OCI-LY1 (cell line): Measurements from ENCODE around the gene CTIF.

Experiments used
- H2AFZ ChIP-seq: fragments of 200-600 bp; sonication (generic), shearing (Covaris generic); 2 replicates; pipeline ENCODE4 v1.6.0; 2014; ENCODE audit warnings: antibody characterized with exemption, mild to moderate bottlenecking, low read length
- H3F3A ChIP-seq: fragments of 200-600 bp; sonication (generic), shearing (Covaris generic); 2 replicates; pipeline ENCODE4 v1.6.0; 2014; ENCODE audit warnings: mild to moderate bottlenecking, antibody characterized with exemption, low read length, moderate library complexity; ENCODE audit not compliant: insufficient read depth
- H3K27ac ChIP-seq: fragments of 200-600 bp; sonication (generic); 2 replicates; pipeline ENCODE4 v1.5.1; 2014; ENCODE audit warnings: low read length, mixed run types, mild to moderate bottlenecking, low read depth; ENCODE audit not compliant: poor library complexity, severe bottlenecking
- H3K27me3 ChIP-seq: fragments of 200-600 bp; sonication (generic); 2 replicates; pipeline ENCODE4 v1.6.0; 2014; ENCODE audit warnings: antibody characterized with exemption, mild to moderate bottlenecking, low read length, moderate library complexity; ENCODE audit not compliant: insufficient read depth
- H3K36me3 ChIP-seq: fragments of 200-600 bp; sonication (generic); 2 replicates; pipeline ENCODE4 v1.6.1; 2014; ENCODE audit warnings: mild to moderate bottlenecking, antibody characterized with exemption, low read length, moderate library complexity, mixed read lengths; ENCODE audit not compliant: insufficient read depth
- H3K4me1 ChIP-seq: fragments of 200-600 bp; sonication (generic); 2 replicates; pipeline ENCODE4 v1.5.1; 2014; ENCODE audit warnings: mild to moderate bottlenecking, low read length, moderate library complexity; ENCODE audit not compliant: insufficient read depth, severe bottlenecking
- H3K4me2 ChIP-seq: fragments of 200-600 bp; sonication (generic), shearing (Covaris generic); 2 replicates; pipeline ENCODE4 v1.6.1; 2014; ENCODE audit warnings: low read length
- H3K4me3 ChIP-seq: fragments of 200-600 bp; sonication (generic); 2 replicates; pipeline ENCODE4 v1.5.1; 2014; ENCODE audit warnings: low read length, low read depth, mild to moderate bottlenecking, mixed read lengths; ENCODE audit not compliant: poor library complexity, severe bottlenecking
- H3K79me2 ChIP-seq: fragments of 200-600 bp; shearing (Covaris generic); 2 replicates; pipeline ENCODE4 v1.6.1; 2016; ENCODE audit warnings: mixed run types, low read length, mixed read lengths; ENCODE audit not compliant: insufficient read depth
- H3K9ac ChIP-seq: fragments of 200-600 bp; sonication (generic), shearing (Covaris generic); 2 replicates; pipeline ENCODE4 v1.6.1; 2014; ENCODE audit warnings: mild to moderate bottlenecking, low read length, mixed read lengths
- H3K9me2 ChIP-seq: fragments of 200-600 bp; sonication (generic), shearing (Covaris generic); 2 replicates; pipeline ENCODE4 v1.6.1; 2014; ENCODE audit warnings: low read depth, mild to moderate bottlenecking, low read length, mixed read lengths
- H3K9me3 ChIP-seq: fragments of 200-600 bp; shearing (Covaris generic); 2 replicates; pipeline ENCODE4 v1.6.1; 2014; ENCODE audit warnings: low read length, mixed read lengths
- H4K20me1 ChIP-seq: fragments of 200-600 bp; sonication (generic), shearing (Covaris generic); 2 replicates; pipeline ENCODE4 v1.6.0; 2016; ENCODE audit warnings: mild to moderate bottlenecking, low read length; ENCODE audit not compliant: insufficient read depth
- EZH2 ChIP-seq: fragments of 200-600 bp; sonication (generic), shearing (Covaris generic); IDR thresholded peaks from 2 replicates; pipeline ENCODE4 v1.8.0; 2017; ENCODE audit warnings: borderline replicate concordance, mixed run types, mild to moderate bottlenecking, antibody characterized with exemption, low read length, moderate library complexity, mixed read lengths
- TF ChIP-seq, protein P1 (sequence below): fragments of 200-600 bp; sonication (generic), shearing (Covaris generic); IDR thresholded peaks from 2 replicates; pipeline ENCODE4 v1.5.1; 2017; ENCODE audit warnings: mild to moderate bottlenecking, antibody characterized with exemption, low read length, moderate library complexity, mixed read lengths

The CTIF gene

DNA sequence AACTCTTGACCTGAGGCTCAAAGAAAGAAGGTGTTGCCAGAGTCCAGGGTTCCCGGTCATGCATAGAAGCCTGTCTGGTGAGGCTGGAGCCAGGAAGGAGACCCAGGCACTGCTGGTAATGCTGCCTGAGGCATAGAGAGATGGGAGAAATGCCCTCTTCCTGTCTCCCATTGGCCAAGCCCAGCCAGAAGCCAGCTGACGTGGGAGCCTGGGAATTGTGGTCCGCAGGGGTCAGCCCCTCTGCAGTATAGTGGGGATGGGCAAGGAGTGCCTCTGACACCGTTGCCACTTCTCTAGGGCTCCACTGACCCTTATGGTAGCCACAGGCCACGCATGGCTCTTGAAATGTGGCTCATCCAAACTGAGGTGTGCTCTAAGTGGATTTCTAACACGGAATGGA, 95.7 kb downstream of the CTIF start:
- no peaks in the 10 kb centered on the region for H3K79me2 ChIP-seq
- H3K9me3 ChIP-seq: no peaks in the 10 kb centered on the region
- H2AFZ ChIP-seq: no peak overlapping the region
- H3K27ac ChIP-seq: no peak overlapping the region
- H3K4me2 ChIP-seq: no peak overlapping the region
- H3K27me3 ChIP-seq: peaks cover 7% of the 10 kb centered on the region; the same call in 1 of the 2 replicates
- no peaks in the 10 kb centered on the region for H3K9me2 ChIP-seq
- no peaks in the 10 kb centered on the region for H4K20me1 ChIP-seq
- TF ChIP-seq, protein P1, sequence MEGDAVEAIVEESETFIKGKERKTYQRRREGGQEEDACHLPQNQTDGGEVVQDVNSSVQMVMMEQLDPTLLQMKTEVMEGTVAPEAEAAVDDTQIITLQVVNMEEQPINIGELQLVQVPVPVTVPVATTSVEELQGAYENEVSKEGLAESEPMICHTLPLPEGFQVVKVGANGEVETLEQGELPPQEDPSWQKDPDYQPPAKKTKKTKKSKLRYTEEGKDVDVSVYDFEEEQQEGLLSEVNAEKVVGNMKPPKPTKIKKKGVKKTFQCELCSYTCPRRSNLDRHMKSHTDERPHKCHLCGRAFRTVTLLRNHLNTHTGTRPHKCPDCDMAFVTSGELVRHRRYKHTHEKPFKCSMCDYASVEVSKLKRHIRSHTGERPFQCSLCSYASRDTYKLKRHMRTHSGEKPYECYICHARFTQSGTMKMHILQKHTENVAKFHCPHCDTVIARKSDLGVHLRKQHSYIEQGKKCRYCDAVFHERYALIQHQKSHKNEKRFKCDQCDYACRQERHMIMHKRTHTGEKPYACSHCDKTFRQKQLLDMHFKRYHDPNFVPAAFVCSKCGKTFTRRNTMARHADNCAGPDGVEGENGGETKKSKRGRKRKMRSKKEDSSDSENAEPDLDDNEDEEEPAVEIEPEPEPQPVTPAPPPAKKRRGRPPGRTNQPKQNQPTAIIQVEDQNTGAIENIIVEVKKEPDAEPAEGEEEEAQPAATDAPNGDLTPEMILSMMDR: no peak
- no peak for TF ChIP-seq EZH2
- no peaks in the 10 kb centered on the region for H3K4me1 ChIP-seq
- H3F3A ChIP-seq: no peaks in the 10 kb centered on the region
- no peak overlapping the region for H3K4me3 ChIP-seq
- H3K9ac ChIP-seq: no peak overlapping the region
- H3K36me3 ChIP-seq: no peaks in the 10 kb centered on the region

DNA sequence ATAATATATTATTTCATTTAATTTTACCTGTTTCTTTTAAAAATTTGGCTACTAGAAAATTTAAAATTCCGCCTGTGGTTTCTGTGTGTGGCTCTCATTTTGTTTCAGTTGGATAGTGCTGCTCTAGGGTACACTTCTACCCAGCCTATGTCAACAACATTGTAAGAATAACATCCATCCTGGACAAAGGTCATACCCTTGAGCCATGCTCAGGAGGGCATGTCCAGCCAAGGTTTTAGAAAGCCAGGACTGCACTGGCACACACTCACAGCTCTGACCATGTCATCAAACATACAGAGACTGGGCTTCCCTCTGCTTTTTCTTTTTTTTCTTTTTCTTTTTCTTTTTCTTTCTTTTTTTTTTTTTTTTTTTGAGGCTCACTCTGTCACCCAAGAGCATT, 96.1 kb downstream of the CTIF start:
- Histone ChIP-seq H3K4me2 (no peak overlapping the region), H4K20me1 (no peaks in the 10 kb centered on the region), H3K27me3 (peaks cover 8% of the 10 kb centered on the region; the same call in 1 of the 2 replicates), H3K4me1 (no peaks in the 10 kb centered on the region), H3K9me2 (no peaks in the 10 kb centered on the region), H3K36me3 (no peaks in the 10 kb centered on the region), H3F3A (no peaks in the 10 kb centered on the region), H3K27ac (no peak overlapping the region), H3K9me3 (no peaks in the 10 kb centered on the region), H3K9ac (no peak overlapping the region), H3K4me3 (no peak overlapping the region), H3K79me2 (no peaks in the 10 kb centered on the region), H2AFZ (no peak overlapping the region)
- no peak for TF ChIP-seq EZH2
- TF ChIP-seq, protein P1: no peak

DNA sequence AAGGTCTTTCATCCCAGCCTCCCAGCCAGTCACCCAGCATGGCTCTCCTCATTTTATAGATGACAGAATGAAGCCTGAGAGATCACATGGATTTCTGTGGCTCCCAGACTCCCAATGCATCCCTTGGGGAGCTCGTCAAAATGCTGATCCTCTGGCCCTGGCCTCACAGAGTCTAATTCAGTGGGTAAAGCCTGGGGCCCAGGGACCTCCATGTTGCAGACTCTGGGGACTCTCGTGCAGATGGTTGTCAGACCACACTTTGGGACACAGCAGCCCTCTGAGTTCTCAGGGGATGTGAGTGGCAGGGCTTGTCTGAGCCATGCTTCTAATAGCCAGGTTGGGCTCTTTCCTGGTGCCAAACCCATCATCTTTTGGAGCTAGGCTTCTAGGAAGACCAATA, 97.0 kb downstream of the CTIF start:
- H2AFZ ChIP-seq: no peak overlapping the region
- no peaks in the 10 kb centered on the region for H3K79me2 ChIP-seq
- H3K4me3 ChIP-seq: no peak overlapping the region
- H3K36me3 ChIP-seq: no peaks in the 10 kb centered on the region
- H3K4me2 ChIP-seq: no peak overlapping the region
- H3K9ac ChIP-seq: no peak overlapping the region
- H3K4me1 ChIP-seq: no peaks in the 10 kb centered on the region
- H3K27ac ChIP-seq: no peak overlapping the region
- H3K27me3 ChIP-seq: peaks cover 8% of the 10 kb centered on the region; the same call in 1 of the 2 replicates
- no peaks in the 10 kb centered on the region for H3K9me2 ChIP-seq
- no peaks in the 10 kb centered on the region for H3F3A ChIP-seq
- no peak for TF ChIP-seq EZH2
- TF ChIP-seq, protein P1: no peak
- H4K20me1 ChIP-seq: no peaks in the 10 kb centered on the region
- no peaks in the 10 kb centered on the region for H3K9me3 ChIP-seq
